HG03558 (cell line): ENCODE data around the gene RIMBP2.

ENCODE experiments used
- ATAC-seq: cut with Tn5 transposase; IDR thresholded peaks from one replicate; pipeline ENCODE4 v1.9.1; 2021; ENCODE audit warnings: moderate number of reproducible peaks; ENCODE audit not compliant: unreplicated experiment; ENCODE audit errors: extremely low read depth

Gene RIMBP2

GRCh38 chr12:130479401-130480125 is 236.5 kb downstream of the RIMBP2 start:
- no peak for ATAC-seq

GRCh38 chr12:130478786-130479185 is 237.3 kb downstream of the RIMBP2 start:
- ATAC-seq, result no peak

GRCh38 chr12:130477701-130478100 is 238.4 kb downstream of the RIMBP2 start:
- ATAC-seq, result no peak

- ATAC-seq, result no peak
These were observed 238.8 kb downstream of the RIMBP2 start for GRCh38 chr12:130477266-130477665.

- no peak for ATAC-seq
These were observed 239.5 kb downstream of the RIMBP2 start for GRCh38 chr12:130476451-130477135.

- no peak for ATAC-seq
These were observed 241.4 kb downstream of the RIMBP2 start for GRCh38 chr12:130474599-130475269.

- no peak for ATAC-seq
These were observed 242.8 kb downstream of the RIMBP2 start for GRCh38 chr12:130473266-130473665.

- ATAC-seq, result no peak
These were observed 245.1 kb downstream of the RIMBP2 start for GRCh38 chr12:130470969-130471368.

- no peak for ATAC-seq
These were observed 246.5 kb downstream of the RIMBP2 start for GRCh38 chr12:130469552-130469951.

- ATAC-seq, result no peak
These were observed 247.3 kb downstream of the RIMBP2 start for GRCh38 chr12:130468700-130469245.

GRCh38 chr12:130468186-130468585 is 247.9 kb downstream of the RIMBP2 start:
- ATAC-seq, result no peak

- no peak for ATAC-seq
These were observed 250.5 kb downstream of the RIMBP2 start for GRCh38 chr12:130465626-130466025.

- no peak for ATAC-seq
These were observed 251.1 kb downstream of the RIMBP2 start for GRCh38 chr12:130465046-130465445.

GRCh38 chr12:130463818-130464670 is 252.1 kb downstream of the RIMBP2 start:
- ATAC-seq, result no peak

GRCh38 chr12:130463275-130463658 is 252.8 kb downstream of the RIMBP2 start:
- ATAC-seq, result no peak

- ATAC-seq, result no peak
These were observed 253.4 kb downstream of the RIMBP2 start for GRCh38 chr12:130462558-130463274.

- no peak for ATAC-seq
These were observed 254.1 kb downstream of the RIMBP2 start for GRCh38 chr12:130461839-130462557.

GRCh38 chr12:130461447-130461815 is 254.7 kb downstream of the RIMBP2 start:
- ATAC-seq, result no peak
